Retinal pigment epithelial cell (primary cell): ENCODE measurements around the gene NDUFA3.

ENCODE experiments used
- DNase-seq: peaks from one replicate; pipeline ENCODE4 v3.0.0-alpha.2; 2010; ENCODE audit warnings: low read depth
- H3K4me3 ChIP-seq: 2 replicates; pipeline ENCODE4 v1.5.1; 2011; ENCODE audit warnings: mild to moderate bottlenecking, low read length, control low read depth, moderate library complexity
- CTCF ChIP-seq: conservative IDR thresholded peaks from 2 replicates; pipeline ENCODE4 v1.5.1; 2011; ENCODE audit warnings: low read depth, low read length, control low read depth, inconsistent platforms

NDUFA3 gene

GRCh38 chr19:54124393-54124792 is 21.7 kb downstream of the NDUFA3 start:
- DNase-seq, result no peak
- H3K4me3 ChIP-seq, result no peak overlapping the region
- TF ChIP-seq CTCF, result no peak

GRCh38 chr19:54125713-54126112 is 23.1 kb downstream of the NDUFA3 start:
- DNase-seq, result no peak
- TF ChIP-seq CTCF, result no peak
- H3K4me3 ChIP-seq, result no peak overlapping the region

GRCh38 chr19:54127688-54128440 is 25.2 kb downstream of the NDUFA3 start:
- no peak overlapping the region for H3K4me3 ChIP-seq
- TF ChIP-seq CTCF, result no peak
- no peak for DNase-seq

- no peak overlapping the region for H3K4me3 ChIP-seq
- TF ChIP-seq CTCF, result no peak
- DNase-seq, result no peak
These were observed 25.7 kb downstream of the NDUFA3 start for GRCh38 chr19:54128441-54128725.

GRCh38 chr19:54128796-54129616 is 26.4 kb downstream of the NDUFA3 start:
- no peak for DNase-seq
- TF ChIP-seq CTCF, result no peak
- H3K4me3 ChIP-seq, result no peak overlapping the region

- DNase-seq, result no peak
- H3K4me3 ChIP-seq, result no peak overlapping the region
- no peak for TF ChIP-seq CTCF
These were observed 27.0 kb downstream of the NDUFA3 start for GRCh38 chr19:54129617-54129996.
